Thyroid gland (tissue), 4 donors: Measurements from ENCODE around the gene NUDT22. TPM values are rescaled to one million over a fixed set of nuclear protein-coding genes. Genes with fewer than 3 reads are reported as not detected.

Source experiments
- DNase-seq, 2 donors: peaks; one replicate each; pipeline ENCODE4 v3.0.0-alpha.2; 2019
- H3K27ac ChIP-seq, 3 donors: fragments of 200-600 bp; sonication (generic); 1 replicate in 2 of 3; 2 replicates in 1 of 3; pipeline ENCODE4 v1.5.1; 2016 to 2019; ENCODE audit warnings: mild to moderate bottlenecking in 1 of 3, moderate library complexity in 1 of 3
- H3K27me3 ChIP-seq: fragments of 200-600 bp; sonication (generic); one replicate; pipeline ENCODE4 v1.5.1; 2019
- H3K36me3 ChIP-seq, 2 donors: fragments of 200-600 bp; sonication (generic); one replicate each; pipeline ENCODE4 v1.5.1; 2016 to 2019
- H3K4me1 ChIP-seq, 2 donors: fragments of 200-600 bp; sonication (generic); one replicate each; pipeline ENCODE4 v1.5.1; 2017 to 2019
- H3K4me3 ChIP-seq, 3 donors: fragments of 200-600 bp; sonication (generic); replicated peaks in 1 of 3; 1 replicate in 2 of 3; 2 replicates in 1 of 3; pipeline ENCODE4 v1.5.1; 2016; ENCODE audit warnings: mild to moderate bottlenecking in 1 of 3
- H3K9me3 ChIP-seq: fragments of 200-600 bp; sonication (generic); one replicate; pipeline ENCODE4 v1.5.1; 2017
- CTCF ChIP-seq, 6 experiments: fragments of 200-600 bp in 3 of 6; fragments of 450-650 bp in 3 of 6; sonication (generic) in 3 of 6; IDR thresholded peaks; one replicate each; pipeline ENCODE4 v1.5.1; 2016 to 2019; ENCODE audit warnings: antibody characterized with exemption in 6 of 6, mild to moderate bottlenecking in 2 of 6, inconsistent platforms in 1 of 6, moderate library complexity in 1 of 6
- POLR2A ChIP-seq, 2 donors: fragments of 450-650 bp; IDR thresholded peaks; one replicate each; pipeline ENCODE4 v1.6.1; 2017; ENCODE audit warnings: antibody characterized with exemption in 2 of 2, mild to moderate bottlenecking in 2 of 2, moderate library complexity in 1 of 2
- WGBS, 2 donors: methylation state at CpG; one replicate each; pipeline ENCODE4 v1.1.5; 2017; 5-methylcytosine and 5-hydroxymethylcytosine counted together
- intact Hi-C: fragments of 100-400 bp; cut with DNase I; formaldehyde crosslinking; loops from one replicate; pipeline ENCODE4 v1.15.1; 2023
- total RNA-seq, 4 donors: library from RNA; depleted of rRNA; stranded (reverse); fragments of >200 nt; gene quantifications; one replicate each; pipeline ENCODE4 v1.2.3, GENCODE V29; 2016

NUDT22 gene
- total RNA-seq, 4 donors from 2014 or later = 65.6 to 109 (median 94.4) TPM

GRCh38 chr11:64230985-64231365, 4.9 kb downstream of the NUDT22 start:
- Histone ChIP-seq H3K4me3 (peak overlapping the region; percentile 54 to 83 (median 74)), H3K27ac (peak overlapping the region; percentile 72 to 90 (median 79)), H3K27me3 (no peaks in the 10 kb centered on the region), H3K4me1 (peaks cover 46 to 69% of the 10 kb centered on the region in 2 donors), H3K36me3 (no peaks in the 10 kb centered on the region), H3K9me3 (no peaks in the 10 kb centered on the region)
- DNase-seq = no peak
- intact Hi-C loops = no loop called here
- TF ChIP-seq CTCF (IDR thresholded peaks at IDR 0.05) = no peak
- TF ChIP-seq POLR2A (IDR thresholded peaks at IDR 0.05) = no peak
- WGBS, 2 donors = 1 to 8% methylated on average over 8 of the region's 8 CpGs

DNA sequence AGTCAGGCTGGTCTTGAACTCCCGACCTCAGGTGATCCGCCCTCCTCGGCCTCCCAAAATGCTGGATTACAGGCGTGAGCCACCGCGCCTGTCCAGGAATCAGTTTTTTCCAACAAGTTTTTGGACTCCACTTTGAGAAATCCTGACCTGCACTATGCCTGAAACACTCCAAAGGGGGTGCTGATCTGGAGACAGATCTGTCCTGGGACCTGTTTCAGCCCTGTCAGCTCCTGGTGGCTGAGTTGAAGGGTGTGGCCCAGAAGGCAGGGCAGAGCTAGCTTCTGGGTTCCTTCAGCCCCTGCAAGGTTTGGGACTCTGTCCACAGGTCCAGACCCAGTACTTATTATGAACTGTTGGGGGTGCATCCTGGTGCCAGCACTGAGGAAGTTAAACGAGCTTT, 5.5 kb downstream of the NUDT22 start:
- no peaks in the 10 kb centered on the region for H3K36me3 ChIP-seq
- peaks cover 44 to 70% of the 10 kb centered on the region in 2 donors for H3K4me1 ChIP-seq
- H3K27ac ChIP-seq = peak overlapping the region in 1 of 3 donors; percentile 17
- H3K27me3 ChIP-seq = no peaks in the 10 kb centered on the region
- intact Hi-C loops = no loop called here
- 82 to 87% methylated on average over 6 to 7 of the region's 7 CpGs for WGBS, 2 donors
- H3K4me3 ChIP-seq = peak overlapping the region in 1 of 3 donors; percentile 54
- no peaks in the 10 kb centered on the region for H3K9me3 ChIP-seq
- no peak for TF ChIP-seq CTCF (IDR thresholded peaks at IDR 0.05)
- TF ChIP-seq POLR2A (IDR thresholded peaks at IDR 0.05) = no peak
- DNase-seq = no peak

DNA sequence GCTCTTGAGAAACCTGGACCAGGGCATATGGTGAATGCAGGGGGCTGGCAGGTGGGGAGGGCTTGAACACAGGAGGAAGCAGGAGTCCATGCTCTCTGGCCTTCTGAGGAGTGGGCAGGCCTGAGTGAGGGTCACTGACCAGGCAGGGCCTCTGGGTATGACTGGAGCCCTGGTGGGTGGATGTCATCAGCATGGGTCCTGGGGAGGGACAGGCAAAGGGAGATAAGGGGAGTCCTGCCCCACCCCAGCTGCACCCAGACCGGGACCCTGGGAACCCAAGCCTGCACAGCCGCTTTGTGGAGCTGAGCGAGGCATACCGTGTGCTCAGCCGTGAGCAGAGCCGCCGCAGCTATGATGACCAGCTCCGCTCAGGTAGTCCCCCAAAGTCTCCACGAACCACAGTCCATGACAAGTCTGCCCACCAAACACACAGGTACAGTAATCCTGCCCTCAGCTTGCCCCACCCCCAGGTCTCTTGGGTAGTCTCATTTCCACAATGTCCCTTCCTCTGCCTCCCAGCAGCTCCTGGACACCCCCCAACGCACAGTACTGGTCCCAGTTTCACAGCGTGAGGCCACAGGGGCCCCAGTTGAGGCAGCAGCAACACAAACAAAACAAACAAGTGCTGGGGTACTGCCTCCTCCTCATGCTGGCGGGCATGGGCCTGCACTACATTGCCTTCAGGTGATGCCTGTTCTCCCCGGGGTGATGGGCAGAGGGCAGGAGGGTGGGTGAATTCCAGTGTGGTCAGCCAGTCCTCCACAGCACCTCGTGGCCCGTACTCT, 6.3 kb downstream of the NUDT22 start:
- TF ChIP-seq CTCF (IDR thresholded peaks at IDR 0.05) (no peak), POLR2A (IDR thresholded peaks at IDR 0.05) (no peak)
- WGBS, 2 donors = 69 to 76% methylated on average over 15 of the region's 15 CpGs
- peak in 1 of 2 donors; percentile 34 for DNase-seq
- intact Hi-C loops = no loop called here
- peak overlapping the region in 1 of 3 donors; percentile 17 for H3K27ac ChIP-seq
- peaks cover under 1 to 1% of the 10 kb centered on the region in 2 donors for H3K36me3 ChIP-seq
- peaks cover 36 to 62% of the 10 kb centered on the region in 2 donors for H3K4me1 ChIP-seq
- H3K9me3 ChIP-seq = no peaks in the 10 kb centered on the region
- H3K27me3 ChIP-seq = no peaks in the 10 kb centered on the region
- H3K4me3 ChIP-seq = no peak overlapping the region

DNA sequence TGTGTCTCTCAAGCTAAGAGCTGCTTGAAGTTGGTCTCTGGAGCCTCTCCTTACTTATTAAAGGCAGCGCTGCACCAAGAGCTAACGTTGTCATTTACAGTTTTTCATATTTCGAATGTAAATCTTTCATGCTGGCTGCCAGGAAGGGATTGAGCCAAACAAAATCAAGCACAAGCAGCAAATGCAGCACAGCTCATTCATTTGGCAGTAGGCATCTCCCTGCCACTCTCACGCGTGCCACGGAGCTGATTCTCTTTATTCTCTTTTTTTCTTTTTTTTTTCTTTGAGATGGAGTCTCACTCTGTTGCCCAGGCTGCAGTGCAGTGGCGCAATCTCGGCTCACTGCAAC, 6.9 kb downstream of the NUDT22 start:
- H3K4me3 ChIP-seq = no peak overlapping the region
- H3K27me3 ChIP-seq = no peaks in the 10 kb centered on the region
- intact Hi-C loops = no loop called here
- H3K27ac ChIP-seq = no peak overlapping the region
- peaks cover 34 to 56% of the 10 kb centered on the region in 2 donors for H3K4me1 ChIP-seq
- DNase-seq = no peak
- 83 to 87% methylated on average over 8 of the region's 8 CpGs for WGBS, 2 donors
- no peaks in the 10 kb centered on the region for H3K9me3 ChIP-seq
- H3K36me3 ChIP-seq = peaks cover 7% of the 10 kb centered on the region in 2 donors
- TF ChIP-seq CTCF (IDR thresholded peaks at IDR 0.05) = no peak
- TF ChIP-seq POLR2A (IDR thresholded peaks at IDR 0.05) = no peak

GRCh38 chr11:64233913-64234586, 8.0 kb downstream of the NUDT22 start, which contains the start of gene VEGFB:
Gene VEGFB, plus strand, starts transcription at chr11:64234584. Its CDS starts 250 bp downstream, at chr11:64234834.
- intact Hi-C loops = no loop called here
- peak within 1 kb of the TSS; percentile 40 to 66 (median 66) for H3K4me3 ChIP-seq
- H3K9me3 ChIP-seq = no peaks in the 10 kb centered on the region
- H3K4me1 ChIP-seq = peaks cover 34 to 54% of the 10 kb centered on the region in 2 donors
- H3K27ac ChIP-seq = peak within 1 kb of the TSS; percentile 78 to 91 (median 79)
- peak; percentile 80 to 81 for DNase-seq
- TF ChIP-seq CTCF (IDR thresholded peaks at IDR 0.05) (no peak), POLR2A (IDR thresholded peaks at IDR 0.05) (peak in 1 of 2 donors; percentile 71)
- WGBS, 2 donors = 3 to 5% methylated on average over 6 to 23 of the region's 62 CpGs
- no peaks in the 10 kb centered on the region for H3K27me3 ChIP-seq
- H3K36me3 ChIP-seq = peaks cover 10 to 12% of the 10 kb centered on the region in 2 donors
